H1 (cell line): ENCODE data around the gene BBIP1. TPM values are rescaled to one million over a fixed set of nuclear protein-coding genes. Genes with fewer than 3 reads are reported as not detected.

Experiments used
- BRCA1 ChIP-seq: IDR thresholded peaks from 2 replicates; pipeline ENCODE4 v1.6.1; 2012; ENCODE audit warnings: low read depth, low read length, improper control_type of control experiment
- polyA plus RNA-seq, 7 experiments: library from polyadenylated mRNA; depleted of rRNA in 3 of 7; stranded (reverse) in 5 of 7; unstranded in 2 of 7; fragments of >200 nt in 5 of 7; fragments of 200-250 nt in 2 of 7; gene quantifications; 1 replicate in 5 of 7; 2 replicates in 1 of 7; 4 replicates in 1 of 7; pipeline versions ENCODE4 v1.2.1 to v1.2.3, GENCODE V29; 2011 to 2013; ENCODE audit warnings: missing spikeins in 2 of 7, mixed read lengths in 2 of 7
- total RNA-seq: library from RNA; stranded (reverse); fragmentation: NEBNext Ultra II Directional; extraction: Animal tissue kit (Norgen Biotek cat#: 25700); gene quantifications from 2 replicates; pipeline ENCODE4 v1.2.1, GENCODE V29; 2021

The BBIP1 gene
- total and polyA plus RNA-seq, 2 of the 8 experiments (the other 6 are each of a cell fraction or from before 2014, with no cell fraction given): 8.8 to 19.6 TPM

- no peak for TF ChIP-seq BRCA1
These were observed 39.0 kb downstream of the BBIP1 start (continued) for GRCh38 chr10:110880012-110880411.
